Activated T-cell treated with anti-CD3 and anti-CD28 coated beads for 1 hour (primary cell): ENCODE data around the gene EVL.

Source experiments
- DNase-seq: peaks from one replicate; pipeline ENCODE4 v3.0.0-alpha.2; 2020; ENCODE audit warnings: low read depth

EVL gene

DNA sequence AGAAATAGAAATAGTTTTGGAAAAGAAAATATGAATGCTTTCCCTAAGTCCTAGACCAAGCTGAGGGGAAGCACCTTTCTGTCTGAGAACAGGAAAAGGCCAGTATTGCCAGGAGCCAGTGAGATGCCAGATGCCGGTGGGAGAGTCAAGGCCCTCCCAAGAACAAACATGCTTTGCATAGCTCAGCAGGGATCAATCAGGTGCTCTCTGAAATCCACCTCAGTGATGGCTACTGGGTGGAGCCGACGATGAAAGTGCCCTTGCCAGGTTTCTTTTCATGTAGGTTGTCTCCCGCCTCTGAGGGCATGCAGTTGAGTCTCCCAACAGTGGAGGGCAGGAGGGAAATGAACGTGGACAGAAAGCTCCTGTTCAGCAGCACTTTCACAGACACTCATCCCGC is 66.0 kb downstream of the EVL start:
- DNase-seq: no peak

DNA sequence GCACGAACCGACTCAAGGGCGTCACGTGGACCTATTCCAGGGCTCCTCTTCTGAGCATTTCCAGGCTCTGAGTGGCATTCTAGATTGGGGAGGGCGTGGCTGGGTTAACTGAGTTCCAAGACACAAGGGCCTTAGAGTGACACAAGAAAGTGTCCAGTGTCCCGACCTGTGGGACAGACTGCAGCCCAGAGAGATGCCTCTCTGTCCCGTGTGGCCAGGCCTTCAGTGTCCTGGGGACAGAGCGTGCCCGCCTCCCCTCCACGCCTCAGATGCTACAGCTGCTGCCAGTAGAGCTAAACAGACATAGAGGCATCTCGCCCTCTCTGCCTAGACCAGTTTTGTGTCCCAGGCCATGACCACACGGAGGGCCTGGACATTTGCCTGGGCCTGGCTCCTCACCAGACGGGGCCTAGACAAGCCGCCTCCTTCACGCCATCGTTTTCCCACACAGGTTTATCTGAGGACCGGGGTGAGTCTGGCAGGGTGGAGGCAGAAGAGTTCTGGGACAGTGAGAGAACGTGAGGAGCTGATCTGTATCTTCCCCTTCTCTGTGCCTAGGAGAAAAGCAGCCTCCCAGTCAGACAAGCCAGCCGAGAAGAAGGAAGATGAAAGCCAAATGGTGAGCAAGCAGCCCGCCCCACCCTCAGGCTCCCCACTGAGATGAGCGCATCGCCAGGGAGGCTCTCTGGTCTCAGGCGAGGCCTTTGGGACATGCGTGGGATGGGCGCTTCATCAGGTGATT is 67.1 kb downstream of the EVL start:
- DNase-seq: no peak

DNA sequence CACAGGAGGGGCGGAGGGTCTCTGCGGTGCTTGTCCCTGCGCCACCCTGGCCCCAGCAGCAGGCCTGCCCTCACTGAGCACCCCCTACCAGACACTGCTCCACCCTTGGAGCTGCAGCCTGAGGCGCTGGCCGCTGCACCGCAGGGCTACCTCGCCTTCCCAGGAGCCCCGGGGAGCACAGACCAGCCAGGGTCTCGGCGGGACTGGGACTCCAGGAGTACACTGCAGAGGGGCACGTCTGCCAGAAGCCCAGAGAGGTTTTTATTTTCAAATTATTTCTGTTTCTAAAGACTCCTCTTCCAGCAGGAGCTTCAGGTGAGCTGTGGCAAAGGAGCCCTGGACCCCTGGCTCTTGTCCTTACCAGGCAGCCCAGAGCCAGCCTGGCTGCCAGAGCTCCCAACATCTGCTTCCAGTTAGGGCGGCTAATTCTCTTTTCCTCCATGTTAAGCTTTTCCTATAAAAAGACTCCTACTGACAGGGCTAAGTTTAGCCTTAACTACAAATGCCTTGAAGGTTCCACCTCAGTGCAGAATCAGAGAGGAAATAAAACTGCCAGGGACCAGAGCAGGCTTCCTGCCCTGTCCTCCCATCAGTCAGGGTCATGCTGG is 67.8 kb downstream of the EVL start:
- no peak for DNase-seq

DNA sequence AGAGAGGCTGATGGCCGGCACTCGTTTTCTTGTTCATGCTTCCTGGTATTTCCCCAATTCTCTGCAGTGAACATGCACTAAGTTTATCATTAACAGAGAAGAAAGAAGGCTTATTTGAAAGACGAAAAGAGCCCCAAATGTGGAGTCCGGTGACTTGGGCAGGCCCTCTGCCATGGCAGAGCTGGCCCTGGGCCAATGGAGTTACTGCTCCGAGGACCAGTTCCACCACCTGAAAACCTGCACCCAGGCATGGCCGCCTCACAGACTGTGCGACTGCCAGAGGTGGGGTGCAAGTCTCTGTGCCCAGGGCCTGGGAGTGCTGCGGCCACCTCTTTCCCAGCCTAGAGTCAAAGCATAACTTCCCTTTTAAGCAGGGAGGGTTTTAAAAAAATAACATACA is 69.4 kb downstream of the EVL start:
- DNase-seq: no peak

DNA sequence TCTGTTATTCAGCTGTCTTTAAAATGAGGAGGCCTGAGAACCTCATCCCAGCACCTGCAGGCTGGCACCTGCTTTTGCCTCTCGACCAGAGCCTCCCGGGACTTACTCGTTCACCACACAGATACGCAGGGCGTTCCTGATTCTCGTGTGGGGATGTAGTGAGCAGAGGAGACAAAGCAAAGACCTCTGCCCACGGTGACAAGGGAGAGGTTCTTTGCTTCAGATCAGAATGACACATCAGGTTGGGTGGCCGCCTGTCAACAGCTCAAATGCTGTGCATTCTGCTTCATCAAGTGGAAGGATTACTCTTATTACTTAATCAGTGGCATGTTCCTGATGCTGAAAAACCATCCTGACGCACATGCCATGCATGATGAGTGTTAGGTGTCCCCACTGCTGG is 69.9 kb downstream of the EVL start:
- DNase-seq: no peak

DNA sequence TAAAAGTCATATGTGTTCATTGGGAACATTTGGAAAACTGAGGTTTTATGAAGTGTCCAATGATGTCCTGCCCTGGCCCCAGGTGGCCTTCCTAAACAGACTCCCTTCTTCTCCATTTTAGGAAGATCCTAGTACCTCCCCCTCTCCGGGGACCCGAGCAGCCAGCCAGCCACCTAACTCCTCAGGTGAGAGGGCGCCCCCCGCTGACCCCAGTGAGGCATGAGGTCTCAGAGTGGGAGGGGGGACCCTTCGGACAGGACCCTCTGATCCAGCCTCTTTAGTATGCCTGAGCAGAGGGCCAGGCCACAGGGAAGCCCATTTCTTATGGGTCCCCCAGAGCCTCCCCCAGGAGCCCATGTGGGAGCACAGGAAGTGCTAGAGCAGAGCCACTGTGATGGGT is 70.6 kb downstream of the EVL start:
- DNase-seq: no peak

DNA sequence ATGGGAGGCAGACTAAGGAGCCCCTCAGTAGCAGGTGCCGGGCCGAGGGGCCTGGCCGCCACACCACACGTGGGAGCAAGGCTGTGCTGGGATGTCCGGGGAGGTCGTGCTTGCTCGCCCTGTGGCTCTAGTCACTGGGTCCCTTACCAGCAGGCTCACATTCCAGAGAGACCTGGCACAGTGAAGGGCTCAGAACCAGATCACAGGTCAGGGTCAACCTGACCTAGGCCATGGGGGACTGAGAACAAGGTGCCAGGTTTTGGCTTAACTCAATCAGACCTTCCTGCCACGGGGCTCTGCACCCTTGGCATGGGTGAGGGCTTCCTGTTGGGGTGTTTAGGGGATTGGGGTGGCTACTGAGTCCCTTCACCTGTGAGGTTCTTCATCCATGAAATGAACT is 72.0 kb downstream of the EVL start:
- no peak for DNase-seq

DNA sequence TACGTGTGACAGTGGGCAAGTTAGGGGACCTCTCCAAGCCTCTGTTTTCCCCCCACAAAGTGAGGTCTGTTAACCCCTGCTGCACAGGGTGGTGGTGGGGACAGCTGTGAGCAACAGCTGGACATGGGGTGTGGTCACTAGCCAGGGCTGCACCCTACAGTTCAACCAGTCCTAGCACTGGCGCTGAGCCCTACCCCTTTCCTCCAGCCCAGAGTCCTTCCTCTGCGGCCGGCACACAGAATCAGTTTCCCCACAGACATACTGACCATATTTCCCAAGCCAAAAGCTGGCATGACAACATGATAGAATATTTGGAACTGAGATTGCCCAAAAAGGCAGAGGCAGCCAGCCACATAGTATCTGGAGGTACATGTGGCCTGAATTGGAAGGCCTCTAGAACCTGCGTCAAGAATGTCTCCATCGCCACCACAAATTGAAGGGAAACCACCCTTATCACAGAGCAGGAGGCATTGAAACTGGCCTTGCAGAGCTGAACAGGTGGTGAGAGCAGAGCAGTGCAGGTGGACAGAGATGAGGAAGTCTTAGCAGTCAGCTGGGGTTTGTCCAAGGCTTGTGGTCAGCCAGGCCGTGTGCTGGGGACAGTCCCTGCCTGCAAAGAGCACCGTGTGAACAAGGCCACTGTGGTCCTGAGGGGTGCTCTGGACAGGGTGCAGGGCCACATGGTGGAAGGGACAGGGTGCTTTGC is 73.0 kb downstream of the EVL start:
- DNase-seq: no peak

DNA sequence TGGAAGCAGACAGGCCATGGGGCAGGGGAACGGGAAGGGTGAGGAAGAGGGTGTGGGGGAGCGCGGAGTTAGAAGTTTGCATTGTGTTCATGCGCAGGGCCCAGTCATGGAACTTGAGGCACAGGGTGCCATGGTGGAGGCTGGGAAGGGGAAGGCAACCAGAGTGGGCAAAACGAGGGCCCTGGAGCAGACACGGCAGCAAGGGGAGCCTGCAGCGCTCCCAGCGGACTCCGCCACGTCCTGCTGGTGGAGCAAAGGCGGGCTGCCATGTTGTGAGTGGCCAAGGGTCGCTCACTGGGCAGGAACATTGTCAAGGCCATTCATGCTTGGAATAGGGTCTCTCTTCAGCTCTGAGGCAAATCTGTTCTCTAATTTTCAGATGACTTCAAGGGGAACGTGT is 73.7 kb downstream of the EVL start:
- no peak for DNase-seq

DNA sequence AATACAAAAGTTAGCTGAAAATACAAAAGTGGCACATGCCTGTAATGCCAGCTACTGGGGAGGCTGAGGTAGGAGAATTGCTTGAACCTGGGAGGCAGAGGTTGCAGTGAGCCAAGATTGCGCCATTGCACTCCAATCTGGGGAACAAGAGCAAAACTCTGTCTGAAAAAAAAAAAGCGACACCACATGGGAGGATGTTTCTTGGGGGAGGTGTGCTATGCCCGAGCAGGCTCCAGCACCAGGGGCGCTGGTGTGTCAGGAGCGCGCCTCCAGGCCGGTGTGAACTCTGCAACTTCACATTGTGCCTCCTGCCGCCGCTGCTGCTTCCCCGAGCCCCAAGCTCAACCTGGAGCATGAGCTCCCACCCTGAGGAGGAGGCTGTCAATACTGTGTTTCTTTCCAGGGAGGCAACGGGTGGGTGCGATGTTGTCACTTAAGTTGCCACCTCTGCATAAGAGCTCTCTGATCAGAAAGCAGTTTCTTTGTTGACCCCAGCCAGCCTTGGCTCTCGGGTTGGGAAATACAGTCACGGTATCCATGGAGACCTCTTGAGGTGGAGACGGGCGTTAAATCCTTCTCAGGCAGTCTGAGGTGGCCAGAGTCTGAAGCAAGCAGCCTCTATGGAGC is 75.3 kb downstream of the EVL start:
- DNase-seq: no peak

DNA sequence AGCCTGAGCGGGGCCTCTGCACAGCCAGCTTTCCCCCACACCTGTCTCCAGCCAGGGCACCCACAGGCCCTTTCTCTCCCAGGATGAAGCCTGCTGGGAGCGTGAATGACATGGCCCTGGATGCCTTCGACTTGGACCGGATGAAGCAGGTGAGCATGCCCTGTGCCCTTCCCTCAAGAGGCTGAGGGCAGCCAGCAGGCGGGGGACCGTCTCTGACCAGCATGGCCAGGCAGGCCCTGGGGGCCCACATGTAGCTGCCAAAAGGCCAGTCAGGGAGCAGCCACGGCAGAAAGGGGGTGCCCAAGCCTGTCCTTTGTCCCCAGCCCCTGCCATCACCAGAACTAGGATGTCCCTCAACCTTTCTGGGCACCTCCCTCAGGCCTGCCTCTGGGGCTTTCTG is 75.9 kb downstream of the EVL start:
- no peak for DNase-seq

DNA sequence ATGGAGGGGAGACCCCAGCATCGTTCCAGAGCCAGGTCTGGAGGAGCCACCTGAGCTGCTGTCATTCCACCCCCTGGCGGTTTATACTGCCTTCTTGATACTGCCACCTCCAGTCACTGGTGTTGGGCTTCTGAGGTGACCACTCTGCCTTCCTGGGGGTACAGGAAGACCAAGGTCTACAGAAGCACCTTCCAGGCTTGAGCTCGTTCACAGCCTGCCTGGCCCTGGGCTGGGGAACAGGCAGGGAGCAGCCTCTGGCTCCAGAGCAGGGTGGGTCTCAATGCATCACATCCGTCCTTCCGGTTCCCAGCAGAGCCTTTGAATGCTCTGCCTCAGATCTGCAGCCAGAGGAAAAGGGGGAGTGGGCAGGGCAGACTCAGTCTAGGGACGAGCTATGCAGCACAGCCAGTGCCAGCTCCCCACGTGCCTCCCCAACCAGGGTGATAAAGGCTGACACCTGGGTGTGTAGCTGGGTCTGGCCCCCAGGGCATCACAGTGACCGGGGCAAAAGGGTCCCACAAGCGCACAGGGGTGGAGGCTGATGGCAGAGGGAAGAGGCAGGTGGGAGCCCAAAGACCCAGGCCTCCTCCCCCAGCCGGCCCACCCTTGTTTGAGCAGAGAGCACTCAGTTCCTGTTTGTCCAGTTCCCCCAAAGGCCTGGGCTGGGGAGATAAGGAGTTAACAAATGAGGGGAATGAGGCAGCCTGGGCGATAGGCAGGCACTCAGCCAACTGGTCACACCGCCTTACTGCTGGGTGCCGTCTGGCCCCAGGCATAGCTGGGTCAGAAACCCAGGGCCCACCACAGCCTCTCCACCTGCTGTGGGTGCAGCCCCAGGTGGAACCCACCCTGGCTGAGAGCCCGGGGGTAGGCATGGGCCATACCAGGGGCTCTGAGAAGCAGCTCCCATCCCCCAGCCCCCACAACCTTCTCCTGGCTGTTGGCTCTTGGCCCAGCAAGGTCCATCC is 77.1 kb downstream of the EVL start:
- no peak for DNase-seq

DNA sequence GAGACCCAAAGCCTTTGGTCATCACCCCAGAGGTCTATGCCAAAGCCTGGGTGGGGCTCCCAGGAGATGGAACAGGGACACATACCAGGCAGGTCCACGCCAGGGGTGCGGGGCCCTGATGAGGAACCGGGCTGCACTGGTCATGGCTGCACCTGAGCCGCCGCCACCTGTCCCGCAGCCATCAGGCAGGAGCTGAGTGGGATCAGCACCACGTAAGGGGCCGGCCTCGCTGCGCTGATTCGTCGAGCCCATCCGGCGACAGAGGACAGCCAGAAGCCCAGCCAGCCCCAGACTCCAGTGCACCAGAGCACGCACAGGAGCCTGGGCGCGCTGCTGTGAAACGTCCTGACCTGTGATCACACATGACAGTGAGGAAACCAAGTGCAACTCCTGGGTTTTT is 78.3 kb downstream of the EVL start:
- DNase-seq: no peak

DNA sequence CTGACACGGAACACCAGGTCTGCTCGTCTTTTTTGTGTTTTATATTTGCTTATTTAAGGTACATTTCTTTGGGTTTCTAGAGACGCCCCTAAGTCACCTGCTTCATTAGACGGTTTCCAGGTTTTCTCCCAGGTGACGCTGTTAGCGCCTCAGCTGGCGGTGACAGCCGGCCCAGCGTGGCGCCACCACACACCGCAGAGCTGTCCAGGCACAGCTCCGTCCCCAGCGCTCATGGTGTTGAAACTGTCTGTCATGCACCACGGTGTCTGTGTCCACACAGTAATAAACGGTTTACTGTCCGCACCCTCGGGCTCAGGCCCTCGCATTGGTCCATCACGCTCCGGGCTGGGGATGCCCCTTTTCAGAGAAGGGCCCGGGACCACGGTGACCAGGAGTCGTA is 78.7 kb downstream of the EVL start:
- no peak for DNase-seq

DNA sequence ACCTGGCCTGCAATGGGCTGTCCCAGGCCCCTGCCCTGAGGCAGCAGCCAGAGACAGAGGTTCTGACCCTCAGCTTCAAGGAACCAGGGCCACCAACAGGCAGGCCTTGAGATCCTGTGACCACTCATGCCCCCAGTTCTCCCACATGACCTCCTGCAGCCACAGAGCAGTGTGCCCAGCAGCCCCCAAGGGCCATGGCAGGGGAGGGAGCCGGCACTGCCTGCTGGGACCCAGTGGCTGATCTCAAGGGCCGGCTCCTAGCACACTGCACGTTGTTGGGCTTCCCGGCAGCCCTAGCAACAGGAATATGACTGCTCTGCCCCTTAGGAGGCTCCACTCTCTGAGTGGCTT is 79.4 kb downstream of the EVL start:
- DNase-seq: no peak

DNA sequence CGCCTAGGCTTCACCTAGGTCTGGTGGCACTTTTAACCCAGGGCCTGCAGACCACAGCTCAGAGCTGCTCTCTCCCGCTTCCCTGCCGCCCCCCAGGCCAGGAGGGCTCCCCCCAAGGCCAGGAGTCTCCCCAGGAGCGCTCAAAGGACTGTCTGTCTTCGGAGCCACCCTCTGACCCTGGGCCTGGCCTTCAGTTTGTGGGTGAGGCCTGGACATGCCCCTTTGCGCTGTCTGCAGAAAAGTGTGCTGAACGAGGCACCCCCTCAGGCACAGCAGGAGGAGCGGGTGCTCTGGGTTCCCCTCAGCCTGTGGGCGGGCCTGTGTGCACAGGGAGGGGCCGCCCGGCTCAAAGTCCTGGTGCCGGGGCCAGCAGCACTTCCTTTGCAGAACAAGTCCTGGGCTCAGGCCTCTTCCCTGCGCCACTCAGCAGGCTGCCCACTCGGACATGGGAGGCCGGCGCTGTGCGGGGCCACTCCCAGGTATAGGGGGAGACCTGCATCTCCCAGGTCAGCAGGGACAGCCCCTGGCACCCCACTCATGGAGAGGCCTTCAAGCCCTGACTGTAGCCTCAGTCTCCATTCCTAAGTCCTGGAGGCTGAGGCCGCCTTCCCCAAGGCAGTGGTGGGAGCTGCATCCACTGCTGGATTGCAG is 79.9 kb downstream of the EVL start:
- no peak for DNase-seq

DNA sequence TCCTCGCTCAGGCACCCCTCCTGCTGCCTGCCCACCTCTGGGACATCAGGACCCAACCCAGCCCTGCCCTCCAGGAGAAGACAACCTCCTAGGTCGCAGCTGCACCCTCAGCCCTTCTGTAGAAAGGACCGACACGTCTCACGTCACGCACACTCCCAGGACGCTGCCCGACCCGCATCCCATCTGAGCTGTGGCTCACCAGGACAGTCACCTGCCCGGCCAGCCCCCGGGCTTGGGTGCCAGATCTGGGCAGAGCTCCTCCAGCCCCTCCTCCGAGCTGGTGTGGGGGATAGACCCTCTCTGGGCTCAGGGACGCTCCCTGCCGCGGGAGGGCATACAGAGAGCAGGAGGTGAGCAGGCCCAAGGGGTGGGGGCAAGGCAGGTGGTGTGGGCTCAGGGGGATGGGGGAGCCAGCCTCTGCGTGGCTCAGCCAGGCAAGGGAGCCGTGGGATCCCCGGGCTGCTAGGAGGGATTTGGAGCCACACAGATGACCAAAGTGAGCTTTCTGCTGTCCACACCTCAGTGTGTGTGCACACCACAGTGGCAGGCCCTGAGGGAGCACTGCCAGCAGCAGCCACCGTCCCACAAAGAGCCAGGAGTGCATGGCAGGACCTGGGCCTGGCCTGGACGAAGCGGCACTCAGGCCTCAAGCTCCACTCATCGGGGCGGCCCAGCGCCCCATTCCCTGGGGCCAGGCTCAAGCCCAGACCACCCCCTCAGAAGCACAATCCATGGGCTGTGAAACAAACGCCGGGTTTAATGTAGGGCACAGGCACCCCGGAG is 80.7 kb downstream of the EVL start:
- no peak for DNase-seq

DNA sequence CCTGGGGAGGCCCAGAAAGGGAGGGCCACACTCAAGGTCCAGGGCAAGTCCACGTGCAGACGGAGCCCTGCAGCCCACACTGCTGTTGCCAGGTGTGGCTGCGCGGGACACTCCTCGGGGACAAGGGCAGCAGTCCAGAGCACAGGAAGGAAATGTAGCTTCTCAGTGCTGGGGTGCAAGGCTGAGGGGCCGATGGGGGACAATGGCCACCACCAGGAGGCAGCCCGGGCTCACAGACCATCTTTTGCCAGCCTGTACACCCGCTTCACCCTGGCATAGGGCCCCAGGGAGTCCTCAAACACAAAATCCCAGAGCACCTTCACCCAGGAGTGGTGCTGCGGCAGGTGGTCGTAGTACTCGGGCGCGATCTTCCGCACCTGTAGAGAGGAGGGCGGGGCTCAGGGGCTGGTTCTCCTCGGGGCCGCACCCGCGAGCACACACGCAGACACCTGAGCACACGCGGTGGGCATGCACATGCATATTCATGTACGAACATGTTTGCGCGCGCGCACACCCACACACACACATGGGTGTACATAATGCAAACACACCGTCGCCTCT is 81.4 kb downstream of the EVL start:
- DNase-seq: no peak

DNA sequence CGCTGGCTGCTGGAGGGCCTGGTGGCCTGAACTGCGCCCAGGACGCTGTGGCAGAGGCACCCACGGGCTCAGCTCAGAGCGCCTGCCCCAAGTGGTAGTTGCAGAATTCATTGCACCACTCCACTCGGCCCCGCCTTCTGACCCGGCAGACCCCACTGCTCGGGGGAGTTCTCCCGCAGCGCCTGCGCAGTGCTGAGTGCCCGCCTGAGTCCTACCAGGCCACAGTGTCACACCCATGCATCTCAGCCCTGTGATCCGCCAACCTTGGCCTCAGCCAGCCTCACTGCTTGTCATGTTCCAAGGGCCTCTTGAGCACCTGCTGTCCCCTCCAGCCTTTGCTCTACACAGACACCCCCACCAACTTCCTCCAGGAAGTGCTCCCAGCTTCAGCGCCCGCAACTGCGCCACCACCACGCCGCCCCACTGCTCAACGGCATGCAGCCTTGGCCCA is 82.0 kb downstream of the EVL start:
- DNase-seq: peak; percentile 53
